Activated CD4-positive, CD25-positive, alpha-beta regulatory T cell treated with anti-CD3 and anti-CD28 coated beads, Interleukin-2, amount 50 U/mL, for 72 hours (primary cell): ENCODE results near the gene OXTR.
"Not testable (repeated sequence)": the region's sequence is repeated elsewhere in the genome, so short reads cannot be mapped to it uniquely, and the experiment has no call there.

Experiments
- DNase-seq: peaks from one replicate; pipeline ENCODE4 v3.0.0; 2021

The OXTR gene

GRCh38 chr3:8739757-8740504 lies 29.5 kb downstream of the OXTR start:
- DNase-seq, result no peak

DNA sequence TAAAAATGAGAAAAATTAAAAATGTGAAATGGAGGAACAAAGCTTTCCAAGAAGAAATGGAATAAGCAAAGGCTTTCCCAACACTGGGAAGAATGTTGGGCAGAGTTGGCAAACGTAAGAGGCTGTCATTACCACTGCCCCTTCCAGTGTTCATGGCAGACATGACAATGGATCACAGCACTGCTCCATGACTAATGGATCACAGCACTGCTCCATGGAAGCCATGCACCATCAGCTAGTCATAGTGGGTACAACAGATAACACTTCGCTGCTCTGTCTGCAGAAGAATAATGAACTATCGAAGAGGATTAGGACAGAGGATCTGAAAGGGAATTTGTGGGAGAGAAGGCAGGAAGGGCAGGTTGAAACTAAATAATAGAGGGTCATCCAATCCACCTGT lies 30.8 kb downstream of the OXTR start:
- no peak for DNase-seq

DNA sequence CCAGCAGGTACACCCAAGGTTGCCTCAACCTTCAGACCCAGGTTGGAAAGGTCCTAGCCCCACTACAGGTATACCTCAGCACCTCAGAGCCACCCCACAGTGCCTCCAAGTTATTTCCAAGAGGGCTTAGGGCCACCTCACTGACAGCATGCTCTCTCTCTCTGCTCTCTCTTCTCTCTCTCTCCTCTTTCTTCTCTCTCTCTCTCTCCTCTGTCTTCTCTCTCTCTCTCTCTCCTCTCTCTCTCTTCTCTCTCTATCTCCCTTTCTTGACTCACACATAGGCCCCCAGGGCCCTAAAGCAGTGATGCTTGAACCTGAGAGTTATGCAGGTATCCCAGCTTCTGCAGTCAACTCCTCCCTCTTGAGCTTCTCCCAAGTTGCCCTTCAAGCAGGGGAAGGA lies 31.6 kb downstream of the OXTR start:
- no peak for DNase-seq

GRCh38 chr3:8737301-8737700 lies 32.1 kb downstream of the OXTR start:
- no peak for DNase-seq

DNA sequence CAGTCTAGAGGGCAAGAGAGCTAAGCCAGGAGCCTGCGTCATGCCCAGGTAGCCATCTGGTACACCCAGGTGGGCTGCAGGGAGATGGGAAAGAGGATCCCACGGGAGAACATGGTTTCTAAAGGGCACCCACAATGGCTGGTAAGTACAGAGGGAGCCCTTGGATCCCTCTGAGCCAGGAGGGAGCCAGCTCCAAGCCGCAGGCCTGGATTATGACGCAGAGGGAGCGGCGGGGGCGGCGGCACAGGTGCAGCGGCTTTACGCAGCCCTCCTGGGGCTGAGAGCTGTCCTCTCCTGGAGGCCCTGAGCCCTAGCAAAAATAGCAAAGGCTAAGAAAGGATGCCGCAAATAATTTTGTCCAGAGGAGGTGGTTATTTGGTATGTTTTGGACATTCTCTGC lies 33.0 kb downstream of the OXTR start:
- DNase-seq, result no peak

- no peak for DNase-seq
Observed at GRCh38 chr3:8734908-8735307, 34.5 kb downstream of the OXTR start.

DNA sequence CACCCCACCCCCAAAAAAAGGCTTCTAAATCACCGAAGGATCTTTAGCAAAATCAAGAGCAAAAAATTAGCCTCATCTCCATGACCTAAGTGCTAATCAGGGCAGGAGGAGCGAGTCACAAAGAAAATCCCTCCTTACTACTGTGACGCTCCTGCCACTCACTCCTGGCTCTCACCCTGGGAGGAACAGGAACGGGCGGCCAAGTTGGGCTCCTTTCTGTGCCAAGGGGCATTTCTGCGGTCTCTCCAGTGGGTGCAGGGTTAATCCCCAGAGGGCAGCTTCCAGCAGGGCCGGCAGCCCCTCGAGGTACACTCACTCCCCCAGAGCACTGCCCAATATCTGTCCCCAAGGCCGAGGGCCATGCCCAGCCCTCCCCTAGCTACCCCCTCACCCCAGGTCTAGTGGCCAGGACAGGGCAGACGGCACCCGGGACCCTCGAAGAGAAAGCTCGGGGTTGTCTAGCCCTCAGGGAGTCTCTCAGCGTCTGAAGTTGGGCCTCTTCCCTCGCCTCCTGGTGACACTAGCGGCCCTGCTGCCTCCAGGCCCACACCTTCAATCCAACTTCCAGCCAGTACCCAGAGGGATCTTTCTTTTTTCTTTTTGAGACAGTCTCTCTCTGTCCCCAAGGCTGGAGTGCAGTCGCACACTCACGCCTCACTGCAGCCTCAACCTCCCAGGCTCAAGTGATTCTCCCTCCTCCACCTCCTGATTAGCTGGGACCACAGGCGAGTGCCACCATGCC lies 35.1 kb downstream of the OXTR start:
- DNase-seq, result no peak

DNA sequence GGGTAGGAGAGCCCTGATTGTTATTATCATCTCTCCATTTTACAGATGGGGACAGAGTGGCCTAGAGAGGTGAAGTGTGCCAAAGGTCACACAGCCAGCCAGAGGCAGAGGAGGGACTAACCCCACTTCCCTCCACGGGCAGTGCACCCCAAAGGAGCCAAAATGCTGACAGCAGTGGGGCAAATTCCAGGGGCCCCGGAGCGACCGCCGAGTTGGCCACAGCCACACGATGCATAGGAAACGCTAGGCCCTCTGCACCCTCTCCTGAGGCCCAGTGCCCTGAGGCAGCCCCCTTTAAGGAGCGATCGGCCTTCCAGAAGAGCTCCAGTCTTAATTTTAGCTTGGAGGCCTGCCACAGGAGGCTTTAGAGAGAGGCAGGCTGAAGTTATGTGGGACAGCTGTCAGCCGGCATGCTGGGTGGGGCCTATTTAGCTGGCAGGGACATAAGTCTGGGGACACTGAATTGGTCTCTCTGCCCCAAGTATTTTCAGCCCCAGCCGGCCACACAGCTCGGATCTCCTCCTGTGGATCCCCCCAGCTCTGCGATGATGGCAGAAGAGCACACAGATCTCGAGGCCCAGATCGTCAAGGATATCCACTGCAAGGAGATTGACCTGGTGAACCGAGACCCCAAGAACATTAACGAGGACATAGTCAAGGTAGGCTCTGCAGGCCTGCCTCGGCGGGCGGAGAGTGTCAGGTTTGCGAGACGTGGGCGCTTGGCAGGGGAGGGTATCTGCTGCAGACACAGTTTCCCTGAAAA lies 35.9 kb downstream of the OXTR start, which contains the start of gene CAV3:
Gene CAV3, plus strand, starts transcription at position 471 of the 763 bp plus-strand sequence. Its CDS starts 75 bp downstream, at position 546.
- no peak for DNase-seq

DNA sequence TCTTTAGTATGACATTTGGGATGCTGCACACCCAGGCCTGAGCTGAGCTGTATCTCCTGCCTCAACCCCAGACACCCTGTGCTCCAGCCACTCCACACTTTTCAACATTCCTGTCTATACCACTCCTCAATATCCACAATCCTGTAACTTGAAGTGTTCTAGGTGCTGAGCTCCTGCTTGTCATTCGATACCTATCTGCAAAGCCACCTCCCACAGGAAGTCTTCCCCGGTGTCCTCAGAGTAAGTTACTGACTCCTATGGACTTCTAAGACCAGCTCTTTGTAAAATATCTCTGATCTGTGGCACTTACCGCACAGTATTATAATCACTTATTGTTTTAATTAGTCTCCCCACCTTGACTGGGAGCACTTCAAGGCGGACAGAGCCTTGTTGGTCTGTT lies 37.0 kb downstream of the OXTR start:
- DNase-seq, result no peak

DNA sequence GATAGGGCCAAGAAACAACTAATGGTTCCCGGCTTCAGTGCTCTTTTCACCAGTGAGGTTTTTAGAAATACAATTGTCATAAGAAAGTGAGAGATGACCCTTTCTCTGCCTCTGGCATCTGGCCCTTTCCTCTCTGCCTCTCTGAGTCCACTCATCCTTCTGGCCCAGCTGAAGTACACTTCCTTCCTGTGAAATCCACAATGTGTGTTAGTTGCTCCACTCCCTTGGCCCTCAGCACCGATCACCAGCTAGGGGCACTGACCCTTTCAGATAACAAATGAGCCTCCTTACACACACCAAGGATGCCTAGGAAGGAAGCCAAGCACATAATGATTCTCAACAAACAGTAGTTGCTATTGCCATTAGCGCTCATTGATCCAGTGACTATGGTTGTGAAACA lies 38.8 kb downstream of the OXTR start:
- no peak for DNase-seq

DNA sequence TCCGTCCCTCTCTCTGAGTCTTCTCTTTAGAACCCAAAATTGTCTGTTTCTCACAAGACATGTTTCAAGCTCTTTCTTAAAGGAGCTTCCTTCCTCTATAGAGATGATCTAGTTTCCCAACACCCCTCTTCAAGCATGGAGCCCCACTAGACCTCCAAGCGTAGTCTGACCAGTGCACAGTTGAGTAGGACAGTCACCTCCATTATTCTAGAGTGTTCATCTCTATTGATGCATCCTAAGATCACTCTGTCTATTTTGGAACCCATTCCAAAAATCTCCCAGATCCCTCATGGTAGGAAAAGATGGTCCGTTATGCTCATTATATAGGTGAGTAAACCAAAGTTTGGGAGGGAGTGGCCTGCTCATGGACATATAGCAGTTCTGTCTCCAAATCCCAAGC lies 39.9 kb downstream of the OXTR start:
- no peak for DNase-seq

- DNase-seq, result no peak
Observed at GRCh38 chr3:8727605-8728512, 41.6 kb downstream of the OXTR start.

- no peak for DNase-seq
Observed at GRCh38 chr3:8724108-8724752, 45.2 kb downstream of the OXTR start.

GRCh38 chr3:8723612-8724011 lies 45.8 kb downstream of the OXTR start:
- DNase-seq, result no peak

GRCh38 chr3:8722808-8723207 lies 46.6 kb downstream of the OXTR start:
- DNase-seq, result no peak

GRCh38 chr3:8715757-8716156 lies 53.7 kb downstream of the OXTR start:
- DNase-seq, result not testable (repeated sequence)

DNA sequence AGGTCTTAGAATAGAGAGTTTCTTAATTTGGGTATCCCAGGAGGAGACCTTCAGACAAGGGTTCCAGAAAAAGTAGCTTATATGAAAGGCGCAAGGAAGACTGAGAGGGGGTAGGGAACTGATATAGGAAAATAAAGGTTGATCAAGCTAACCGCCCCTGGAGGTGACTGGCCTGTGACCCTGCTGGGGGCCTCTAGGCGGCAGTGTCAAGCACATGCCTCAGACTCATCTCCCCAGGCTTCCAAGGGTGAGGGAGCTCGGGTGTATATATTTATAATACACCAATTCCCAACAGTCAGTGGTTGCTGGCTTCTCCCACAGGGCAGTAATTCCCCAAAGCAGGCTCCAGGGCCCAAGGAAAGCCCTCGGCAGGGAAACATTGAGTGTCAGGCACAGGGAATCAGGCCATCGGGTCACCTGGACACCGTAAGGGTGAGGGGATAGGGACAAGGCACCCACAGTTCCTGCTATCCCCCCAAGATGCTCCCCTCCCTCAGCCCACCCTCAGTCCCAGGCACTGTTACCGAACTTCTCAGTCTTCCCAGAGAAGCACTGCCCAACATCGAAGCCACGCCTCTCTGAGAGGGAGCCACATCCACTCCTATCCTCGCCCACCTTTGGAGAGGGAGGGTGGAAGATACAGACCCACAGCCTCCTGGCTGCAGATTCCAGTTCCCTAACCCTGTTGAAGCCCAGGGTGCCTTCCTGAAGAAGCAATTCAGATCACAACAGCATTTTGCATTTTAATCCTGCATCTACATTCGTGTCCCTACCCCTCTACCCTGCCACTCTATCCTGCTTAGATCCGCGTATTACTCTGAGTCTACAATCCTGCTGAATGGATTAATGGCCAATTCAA lies 55.3 kb downstream of the OXTR start:
- no peak for DNase-seq

- DNase-seq, result no peak
Observed at GRCh38 chr3:8712908-8713255, 56.5 kb downstream of the OXTR start.

GRCh38 chr3:8712045-8712907 lies 57.1 kb downstream of the OXTR start:
- no peak for DNase-seq
